Measurements from ENCODE around the gene FAM13B. TPM values are rescaled to one million over a fixed set of nuclear protein-coding genes. Genes with fewer than 3 reads are reported as not detected.

The FAM13B gene
- total RNA-seq, 5 donors from 2014 or later (not counting 1 experiment from before 2014, with no cell fraction given) = 43.4 to 53.7 (median 49.6) TPM

DNA sequence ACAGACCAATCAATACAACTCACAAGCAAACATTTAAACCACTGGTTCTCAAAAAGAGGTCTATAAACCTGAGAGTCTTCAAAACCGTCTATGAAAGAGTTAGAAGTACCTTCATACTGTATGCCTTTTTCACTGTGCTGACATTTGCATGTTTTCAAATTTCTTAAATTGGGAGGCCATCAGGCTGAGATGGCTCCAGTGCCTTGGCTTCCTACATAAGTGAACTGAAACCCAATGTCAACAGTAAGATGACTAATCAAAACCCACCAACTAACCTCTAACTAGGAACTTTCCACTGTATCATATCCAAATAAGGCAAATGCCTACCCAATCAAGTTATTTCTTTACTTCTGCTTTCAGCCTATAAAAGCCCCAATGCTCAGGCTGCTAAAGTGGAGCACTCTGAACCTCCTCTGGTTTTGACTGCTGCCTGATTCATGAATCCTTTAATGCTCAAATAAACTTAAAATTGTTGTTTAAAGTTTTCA lies 35.1 kb downstream of the FAM13B start:
- H3K4me3 ChIP-seq (ENCODE audit: control insufficient read depth in 1 of 2, extremely low read depth in 1 of 2, low read length in 1 of 2) = no peak overlapping the region
- Mint-ChIP-seq H3K27me3 (no peaks in the 10 kb centered on the region), H3K36me3 (peaks cover 53% of the 10 kb centered on the region), H3K27ac (peak overlapping the region; percentile 8 to 63), H3K4me1 (peaks cover 38 to 48% (median 45%) of the 10 kb centered on the region in 3 donors), H3K9me3 (peaks cover 0 to 11% (median 0%) of the 10 kb centered on the region in 3 donors), H3K4me3 (no peak overlapping the region)
- DNase-seq = no peak
- no peak overlapping the region for H3K27ac ChIP-seq (ENCODE audit: low read length)
- peaks cover 2% of the 10 kb centered on the region for H3K9me3 ChIP-seq
- ChIA-PET POLR2A (interaction anchor here in 1 of 2 donors (0.6 kb wide), 1 partner anchor 179 kb away, joined by 3 read pairs; no protein-coding TSS in a partner anchor), CTCF (no interaction called here)
- ATAC-seq (replicated peaks in 1 of 4) = peak in 1 of 4 experiments; percentile 24
- peaks cover 5 to 30% of the 10 kb centered on the region in 2 donors for H3K36me3 ChIP-seq (ENCODE audit: control insufficient read depth in 2 of 2, extremely low read depth in 1 of 2, insufficient read depth in 1 of 2, low read length in 1 of 2)
- no CpG with 5 or more reads among the region's 1 CpG for WGBS (ENCODE audit: insufficient coverage)
- H3K27me3 ChIP-seq (replicated peaks in 1 of 2; ENCODE audit: control insufficient read depth in 2 of 2, extremely low read depth in 1 of 2, insufficient read depth in 2 of 2, low read length in 1 of 2) = no peaks in the 10 kb centered on the region
- peaks cover 0 to 7% of the 10 kb centered on the region in 2 experiments for H3K4me1 ChIP-seq (ENCODE audit: control insufficient read depth in 1 of 2, extremely low read depth in 1 of 2, insufficient read depth in 2 of 2, low read length in 2 of 2)

DNA sequence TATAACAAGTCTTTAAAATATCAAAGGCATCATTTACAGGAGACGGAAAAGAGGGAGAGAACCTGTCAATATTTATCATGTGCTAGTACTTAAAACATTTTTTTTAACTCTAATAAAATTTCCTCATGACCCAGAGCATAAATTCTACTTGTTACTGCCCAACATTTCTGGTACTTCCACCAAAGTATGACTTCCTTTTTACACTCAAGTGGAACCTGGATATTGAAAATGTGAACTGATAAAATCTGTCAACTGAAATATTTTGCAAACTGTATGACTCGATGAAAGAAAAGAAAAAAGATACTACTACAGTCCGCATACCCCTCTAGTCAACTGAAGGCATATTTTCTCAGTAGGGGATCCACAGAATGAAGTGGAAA lies 37.1 kb downstream of the FAM13B start:
- Histone ChIP-seq H3K9me3 (peaks cover 2% of the 10 kb centered on the region), H3K4me1 (ENCODE audit: control insufficient read depth in 1 of 2, extremely low read depth in 1 of 2, insufficient read depth in 2 of 2, low read length in 2 of 2) (peaks cover 0 to 7% of the 10 kb centered on the region in 2 experiments), H3K36me3 (ENCODE audit: control insufficient read depth in 2 of 2, extremely low read depth in 1 of 2, insufficient read depth in 1 of 2, low read length in 1 of 2) (peaks cover 8 to 24% of the 10 kb centered on the region in 2 donors), H3K27me3 (replicated peaks in 1 of 2; ENCODE audit: control insufficient read depth in 2 of 2, extremely low read depth in 1 of 2, insufficient read depth in 2 of 2, low read length in 1 of 2) (no peaks in the 10 kb centered on the region), H3K4me3 (ENCODE audit: control insufficient read depth in 1 of 2, extremely low read depth in 1 of 2, low read length in 1 of 2) (no peak overlapping the region), H3K27ac (ENCODE audit: low read length) (no peak overlapping the region)
- Mint-ChIP-seq H3K27ac (no peak overlapping the region), H3K27me3 (no peaks in the 10 kb centered on the region), H3K9me3 (peaks cover 0 to 11% (median 0%) of the 10 kb centered on the region in 3 donors), H3K4me3 (no peak overlapping the region), H3K4me1 (peaks cover 30 to 45% (median 45%) of the 10 kb centered on the region in 3 donors), H3K36me3 (peaks cover 52% of the 10 kb centered on the region)
- ChIA-PET POLR2A (no interaction called here), CTCF (no interaction called here)
- DNase-seq (no peak), ATAC-seq (replicated peaks in 1 of 4) (no peak)
- no CpG with 5 or more reads among the region's 3 CpGs for WGBS (ENCODE audit: insufficient coverage)

- ChIA-PET CTCF (no interaction called here), POLR2A (no interaction called here)
- Mint-ChIP-seq H3K9me3 (peaks cover 0 to 11% (median 0%) of the 10 kb centered on the region in 3 donors), H3K4me1 (peaks cover 30 to 45% (median 45%) of the 10 kb centered on the region in 3 donors), H3K36me3 (peaks cover 49% of the 10 kb centered on the region), H3K27ac (no peak overlapping the region), H3K4me3 (no peak overlapping the region), H3K27me3 (no peaks in the 10 kb centered on the region)
- peaks cover 8 to 24% of the 10 kb centered on the region in 2 donors for H3K36me3 ChIP-seq (ENCODE audit: control insufficient read depth in 2 of 2, extremely low read depth in 1 of 2, insufficient read depth in 1 of 2, low read length in 1 of 2)
- H3K4me1 ChIP-seq (ENCODE audit: control insufficient read depth in 1 of 2, extremely low read depth in 1 of 2, insufficient read depth in 2 of 2, low read length in 2 of 2) = peaks cover 0 to 7% of the 10 kb centered on the region in 2 experiments
- WGBS (ENCODE audit: insufficient coverage) = no CpG with 5 or more reads among the region's 2 CpGs
- no peak overlapping the region for H3K27ac ChIP-seq (ENCODE audit: low read length)
- H3K4me3 ChIP-seq (ENCODE audit: control insufficient read depth in 1 of 2, extremely low read depth in 1 of 2, low read length in 1 of 2) = no peak overlapping the region
- ATAC-seq (replicated peaks in 1 of 4) (no peak), DNase-seq (no peak)
- no peaks in the 10 kb centered on the region for H3K27me3 ChIP-seq (replicated peaks in 1 of 2; ENCODE audit: control insufficient read depth in 2 of 2, extremely low read depth in 1 of 2, insufficient read depth in 2 of 2, low read length in 1 of 2)
- H3K9me3 ChIP-seq = peaks cover 2% of the 10 kb centered on the region
These were observed 37.7 kb downstream of the FAM13B start for GRCh38 chr5:137995077-137995748.

DNA sequence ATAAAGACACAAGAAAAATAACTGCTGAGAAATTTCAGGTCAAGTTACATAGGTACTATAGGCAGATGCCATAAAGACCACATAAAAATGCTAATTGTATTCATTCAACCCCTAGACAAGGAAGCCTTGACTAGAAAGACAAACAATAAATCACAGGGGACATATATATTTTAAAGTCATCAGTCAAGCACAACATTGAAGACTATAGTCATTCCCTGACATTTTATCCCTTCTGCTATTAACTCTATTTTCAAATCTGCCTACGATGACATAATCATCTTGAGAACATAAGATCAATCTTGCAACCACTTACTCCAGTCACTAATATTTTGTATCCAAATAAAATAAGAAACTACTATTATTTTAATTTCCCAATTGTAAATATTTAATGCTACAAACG lies 38.3 kb downstream of the FAM13B start:
- H3K4me3 Mint-ChIP-seq = no peak overlapping the region
- peaks cover 43% of the 10 kb centered on the region for H3K36me3 Mint-ChIP-seq
- Histone ChIP-seq H3K27ac (ENCODE audit: low read length) (no peak overlapping the region), H3K9me3 (peaks cover 2% of the 10 kb centered on the region), H3K36me3 (ENCODE audit: control insufficient read depth in 2 of 2, extremely low read depth in 1 of 2, insufficient read depth in 1 of 2, low read length in 1 of 2) (peaks cover 8 to 18% of the 10 kb centered on the region in 2 donors), H3K4me1 (ENCODE audit: control insufficient read depth in 1 of 2, extremely low read depth in 1 of 2, insufficient read depth in 2 of 2, low read length in 2 of 2) (peaks cover 0 to 7% of the 10 kb centered on the region in 2 experiments), H3K27me3 (replicated peaks in 1 of 2; ENCODE audit: control insufficient read depth in 2 of 2, extremely low read depth in 1 of 2, insufficient read depth in 2 of 2, low read length in 1 of 2) (no peaks in the 10 kb centered on the region), H3K4me3 (ENCODE audit: control insufficient read depth in 1 of 2, extremely low read depth in 1 of 2, low read length in 1 of 2) (no peak overlapping the region)
- H3K9me3 Mint-ChIP-seq = peaks cover 0 to 11% (median 0%) of the 10 kb centered on the region in 3 donors
- H3K27me3 Mint-ChIP-seq = no peaks in the 10 kb centered on the region
- ChIA-PET CTCF (interaction anchor here in 1 of 2 donors (0.6 kb wide), 1 partner anchor 217 kb away, joined by 3 read pairs; no protein-coding TSS in a partner anchor), POLR2A (interaction anchor here in 1 of 2 donors (0.6 kb wide), 1 partner anchor 50 kb away, joined by 3 read pairs; no protein-coding TSS in a partner anchor)
- no peak overlapping the region for H3K27ac Mint-ChIP-seq
- DNase-seq (no peak), ATAC-seq (replicated peaks in 1 of 4) (no peak)
- no CpG with 5 or more reads among the region's 2 CpGs for WGBS (ENCODE audit: insufficient coverage)
- H3K4me1 Mint-ChIP-seq = peaks cover 28 to 43% (median 43%) of the 10 kb centered on the region in 3 donors

GRCh38 chr5:137989419-137989818 lies 43.5 kb downstream of the FAM13B start:
- WGBS (ENCODE audit: insufficient coverage) = 100% methylated on average over 1 of the region's 5 CpGs
- no peaks in the 10 kb centered on the region for H3K9me3 ChIP-seq
- H3K9me3 Mint-ChIP-seq = no peaks in the 10 kb centered on the region
- DNase-seq = no peak
- no peak overlapping the region for H3K4me3 ChIP-seq (ENCODE audit: control insufficient read depth in 1 of 2, extremely low read depth in 1 of 2, low read length in 1 of 2)
- no peaks in the 10 kb centered on the region for H3K27me3 Mint-ChIP-seq
- no peaks in the 10 kb centered on the region for H3K4me1 ChIP-seq (ENCODE audit: control insufficient read depth in 1 of 2, extremely low read depth in 1 of 2, insufficient read depth in 2 of 2, low read length in 2 of 2)
- H3K27ac Mint-ChIP-seq = no peak overlapping the region
- CTCF ChIA-PET = no interaction called here
- H3K4me1 Mint-ChIP-seq = peaks cover 8 to 14% (median 12%) of the 10 kb centered on the region in 3 donors
- peaks cover 40% of the 10 kb centered on the region for H3K36me3 Mint-ChIP-seq
- H3K4me3 Mint-ChIP-seq = no peak overlapping the region
- no peak overlapping the region for H3K27ac ChIP-seq (ENCODE audit: low read length)
- POLR2A ChIA-PET = no interaction called here
- peaks cover 3 to 8% of the 10 kb centered on the region in 2 donors for H3K36me3 ChIP-seq (ENCODE audit: control insufficient read depth in 2 of 2, extremely low read depth in 1 of 2, insufficient read depth in 1 of 2, low read length in 1 of 2)
- ATAC-seq (replicated peaks in 1 of 4) = no peak
- no peaks in the 10 kb centered on the region for H3K27me3 ChIP-seq (replicated peaks in 1 of 2; ENCODE audit: control insufficient read depth in 2 of 2, extremely low read depth in 1 of 2, insufficient read depth in 2 of 2, low read length in 1 of 2)

DNA sequence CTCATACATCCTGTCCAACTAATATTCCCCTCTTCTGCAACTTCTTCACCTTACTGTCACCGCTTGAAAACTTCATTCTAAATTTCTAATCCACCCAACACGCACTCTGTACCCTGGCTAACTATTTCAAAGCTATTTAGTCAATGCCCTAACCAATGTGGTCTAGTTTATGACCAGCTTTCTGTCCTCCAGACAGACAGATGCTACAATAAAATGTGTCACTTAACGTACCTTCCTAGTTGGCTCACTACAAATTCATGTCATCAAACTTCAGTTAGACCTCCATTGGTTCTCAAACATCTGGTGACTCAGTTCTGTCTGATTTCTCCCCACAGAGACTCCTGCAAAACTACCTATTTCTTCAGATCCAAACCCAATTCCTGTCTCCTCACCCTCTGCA lies 57.7 kb downstream of the FAM13B start:
- Histone ChIP-seq H3K36me3 (ENCODE audit: control insufficient read depth in 2 of 2, extremely low read depth in 1 of 2, insufficient read depth in 1 of 2, low read length in 1 of 2) (peaks cover 5 to 19% of the 10 kb centered on the region in 2 donors), H3K9me3 (no peaks in the 10 kb centered on the region), H3K27ac (ENCODE audit: low read length) (no peak overlapping the region), H3K4me3 (ENCODE audit: control insufficient read depth in 1 of 2, extremely low read depth in 1 of 2, low read length in 1 of 2) (no peak overlapping the region), H3K4me1 (ENCODE audit: control insufficient read depth in 1 of 2, extremely low read depth in 1 of 2, insufficient read depth in 2 of 2, low read length in 2 of 2) (no peaks in the 10 kb centered on the region), H3K27me3 (replicated peaks in 1 of 2; ENCODE audit: control insufficient read depth in 2 of 2, extremely low read depth in 1 of 2, insufficient read depth in 2 of 2, low read length in 1 of 2) (no peaks in the 10 kb centered on the region)
- peaks cover 0 to 2% (median 0%) of the 10 kb centered on the region in 3 donors for H3K4me1 Mint-ChIP-seq
- WGBS (ENCODE audit: insufficient coverage) = 100% methylated on average over 3 of the region's 3 CpGs
- H3K27ac Mint-ChIP-seq = no peak overlapping the region
- H3K27me3 Mint-ChIP-seq = no peaks in the 10 kb centered on the region
- peaks cover 54% of the 10 kb centered on the region for H3K36me3 Mint-ChIP-seq
- ATAC-seq (replicated peaks in 1 of 4) (no peak), DNase-seq (no peak)
- ChIA-PET CTCF (no interaction called here), POLR2A (no interaction called here)
- H3K4me3 Mint-ChIP-seq = no peak overlapping the region
- peaks cover 0 to 9% (median 0%) of the 10 kb centered on the region in 3 donors for H3K9me3 Mint-ChIP-seq
